Stimulated activated naive B cell treated with anti-CD40 and anti-IgM and Interleukin-4, amounts not matched to agents 10 μg/mL and 1 μg/mL and 100 μg/mL, for 72 hours (primary cell): ENCODE results near the gene CIB4.
"Not testable (repeated sequence)": the region's sequence is repeated elsewhere in the genome, so short reads cannot be mapped to it uniquely, and the experiment has no call there.

Experiments
- ATAC-seq, 2 donors: fragments of 150-1000 bp; cut with Tn5 transposase; replicated peaks; 2 replicates each; pipeline ENCODE4 v1.10.0; 2021; ENCODE audit warnings: moderate library complexity in 1 of 2
- DNase-seq: peaks from one replicate; pipeline ENCODE4 v3.0.0; 2021
- H3K27ac Mint-ChIP-seq: one replicate; pipeline ENCODE4 v1.8.0; 2022; ENCODE audit warnings: mild to moderate bottlenecking, mixed read lengths
- H3K27me3 Mint-ChIP-seq, 2 donors: one replicate each; pipeline ENCODE4 v1.8.0; 2022; ENCODE audit warnings: mixed read lengths in 2 of 2
- H3K36me3 Mint-ChIP-seq, 2 donors: one replicate each; pipeline ENCODE4 v1.8.0; 2022; ENCODE audit warnings: mixed read lengths in 2 of 2, mild to moderate bottlenecking in 1 of 2
- H3K4me1 Mint-ChIP-seq, 2 donors: one replicate each; pipeline ENCODE4 v1.8.0; 2022; ENCODE audit warnings: mixed read lengths in 2 of 2, mild to moderate bottlenecking in 1 of 2
- H3K4me3 Mint-ChIP-seq, 2 donors: one replicate each; pipeline ENCODE4 v1.8.0; 2022; ENCODE audit warnings: mild to moderate bottlenecking in 2 of 2, mixed read lengths in 2 of 2, moderate library complexity in 1 of 2
- H3K9me3 Mint-ChIP-seq, 2 donors: one replicate each; pipeline ENCODE4 v1.8.0; 2022; ENCODE audit warnings: mixed read lengths in 2 of 2, mild to moderate bottlenecking in 1 of 2

The CIB4 gene

DNA sequence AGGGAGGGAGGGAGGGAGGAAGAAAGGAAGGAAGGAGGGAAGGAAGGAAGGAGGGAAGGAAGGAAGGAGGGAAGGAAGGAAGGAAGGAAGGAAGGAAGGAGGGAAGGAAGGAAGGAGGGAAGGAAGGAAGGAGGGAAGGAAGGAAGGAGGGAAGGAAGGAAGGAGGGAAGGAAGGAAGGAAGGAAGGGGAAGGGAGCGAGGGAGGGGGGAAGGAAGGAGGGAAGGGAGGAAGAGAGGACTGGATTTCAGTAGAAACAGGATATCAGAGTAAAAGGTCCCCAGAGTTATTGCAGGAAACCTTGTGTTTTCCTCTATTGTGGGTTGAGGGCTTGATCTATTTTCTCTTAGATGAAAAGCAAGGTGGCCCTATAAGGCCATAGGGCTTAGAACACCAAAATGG is 14.0 kb upstream of the CIB4 start:
- peaks cover 27 to 33% of the 10 kb centered on the region in 2 donors for H3K27me3 Mint-ChIP-seq
- H3K36me3 Mint-ChIP-seq, H3K4me3 Mint-ChIP-seq, H3K4me1 Mint-ChIP-seq, DNase-seq, ATAC-seq, H3K27ac Mint-ChIP-seq: not testable (repeated sequence)
- H3K9me3 Mint-ChIP-seq: peaks cover 9 to 13% of the 10 kb centered on the region in 2 donors

DNA sequence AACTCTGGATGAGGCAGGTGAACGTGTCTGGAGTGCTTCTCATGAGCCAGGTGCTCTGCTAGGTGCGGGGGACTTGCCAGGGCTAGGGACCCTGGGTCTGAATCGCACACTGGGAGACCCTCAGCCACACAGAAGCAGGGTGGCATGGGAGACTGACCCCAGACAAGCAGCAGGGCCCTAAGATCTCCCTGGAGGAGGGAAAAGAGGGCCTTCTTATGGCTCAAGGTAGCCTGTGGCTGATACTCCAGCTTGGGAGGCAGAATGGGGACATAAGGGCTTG is 12.8 kb upstream of the CIB4 start:
- ATAC-seq: no peak

DNA sequence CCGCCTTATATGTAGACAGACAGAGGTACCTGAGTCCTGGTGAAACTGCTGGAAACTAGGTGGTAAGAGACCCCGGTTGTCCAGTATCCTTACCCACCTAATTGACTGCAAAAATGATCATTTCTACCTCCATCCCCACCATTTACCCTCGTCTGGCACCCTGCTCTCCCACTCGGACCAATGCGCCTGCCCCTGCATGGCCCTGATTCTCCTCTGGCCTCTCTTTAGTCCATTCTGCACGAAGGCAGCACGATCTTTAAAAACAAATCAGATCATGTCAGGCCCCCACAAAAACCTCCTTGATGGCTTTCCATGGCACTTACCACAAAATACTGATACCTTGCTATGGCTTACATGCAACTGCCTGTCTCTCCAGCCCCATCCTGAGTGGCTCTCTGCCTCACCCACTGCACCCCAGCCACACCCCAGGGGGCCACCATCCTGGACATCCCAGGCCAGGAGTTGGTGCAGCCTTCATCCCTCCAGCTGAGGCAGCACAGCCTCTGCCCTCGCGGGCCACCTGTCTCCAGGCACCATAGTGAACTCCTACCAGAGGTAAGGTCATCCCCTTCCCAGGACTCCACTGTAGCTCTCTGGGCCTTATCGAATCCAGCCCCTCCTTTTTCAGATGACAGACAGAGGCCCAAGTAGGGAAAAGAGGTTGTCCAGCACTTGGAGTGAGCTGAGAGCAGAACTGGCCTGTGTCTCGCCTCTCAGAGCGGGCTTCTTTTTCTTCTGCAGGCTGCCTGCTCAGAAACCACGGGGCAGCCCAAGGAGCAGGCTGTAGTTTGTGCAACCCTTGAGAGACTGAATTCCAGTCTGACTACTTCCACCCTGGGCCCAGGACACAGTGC is 12.3 kb upstream of the CIB4 start:
- Mint-ChIP-seq H3K27ac (peak overlapping the region; percentile 4), H3K4me3 (no peak overlapping the region), H3K4me1 (no peaks in the 10 kb centered on the region)

More for the DNA sequence above, 12.8 kb upstream of the CIB4 start:
- Mint-ChIP-seq H3K4me3 (no peak overlapping the region), H3K9me3 (peaks cover 5% of the 10 kb centered on the region in 2 donors), H3K36me3 (peaks cover 1 to 5% of the 10 kb centered on the region in 2 donors), H3K4me1 (no peaks in the 10 kb centered on the region), H3K27ac (peak overlapping the region; percentile 4), H3K27me3 (peaks cover 32 to 39% of the 10 kb centered on the region in 2 donors)
- DNase-seq: no peak

DNA sequence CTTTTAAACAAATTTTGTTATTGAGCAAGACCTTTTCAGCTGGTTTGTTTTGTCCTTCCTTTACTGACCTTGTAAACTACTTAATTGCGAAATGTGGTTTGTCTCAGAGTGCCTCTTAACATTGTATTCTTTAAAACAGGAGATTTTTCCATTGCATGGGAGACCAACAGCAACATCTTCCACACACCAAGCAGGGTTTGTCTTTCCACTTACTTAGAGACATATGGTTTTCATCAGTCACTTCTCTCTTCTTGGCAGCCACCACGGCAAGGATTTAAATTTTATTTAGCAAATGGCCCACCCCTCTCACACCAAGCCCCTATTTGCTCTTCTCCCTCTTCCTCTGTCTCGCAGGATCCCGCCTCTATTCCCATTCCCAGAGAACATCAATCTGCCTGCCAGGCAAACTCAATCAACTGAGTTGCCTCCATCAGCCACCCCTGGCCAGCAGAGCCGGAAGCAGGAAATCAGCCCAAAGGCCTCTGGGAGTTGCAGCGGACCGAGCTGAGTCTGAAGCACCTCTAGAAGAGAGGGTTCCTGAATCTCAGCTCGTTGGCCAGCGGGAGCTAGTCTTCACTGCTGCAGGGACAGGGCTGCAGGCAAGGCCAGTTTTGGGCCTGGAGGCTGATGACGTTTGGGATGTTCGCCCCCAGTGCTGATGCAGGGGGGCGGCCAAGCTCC is 11.3 kb upstream of the CIB4 start:
- H3K36me3 Mint-ChIP-seq: no peaks in the 10 kb centered on the region
- H3K4me1 Mint-ChIP-seq: no peaks in the 10 kb centered on the region
- DNase-seq: no peak

More for the DNA sequence above, 12.3 kb upstream of the CIB4 start:
- peaks cover 27 to 34% of the 10 kb centered on the region in 2 donors for H3K27me3 Mint-ChIP-seq
- DNase-seq (no peak), ATAC-seq (no peak)
- H3K36me3 Mint-ChIP-seq: no peaks in the 10 kb centered on the region
- no peaks in the 10 kb centered on the region for H3K9me3 Mint-ChIP-seq

GRCh38 chr2:26651799-26652198 is 10.6 kb upstream of the CIB4 start:
- no peak for DNase-seq
- Mint-ChIP-seq H3K36me3 (no peaks in the 10 kb centered on the region), H3K4me3 (no peak overlapping the region), H3K27ac (no peak overlapping the region), H3K27me3 (peaks cover 23 to 33% of the 10 kb centered on the region in 2 donors), H3K4me1 (no peaks in the 10 kb centered on the region), H3K9me3 (no peaks in the 10 kb centered on the region)
- ATAC-seq: no peak

More for the DNA sequence above, 11.3 kb upstream of the CIB4 start:
- no peak for ATAC-seq
- H3K27ac Mint-ChIP-seq: no peak overlapping the region
- H3K27me3 Mint-ChIP-seq: peaks cover 26 to 33% of the 10 kb centered on the region in 2 donors
- no peaks in the 10 kb centered on the region for H3K9me3 Mint-ChIP-seq
- H3K4me3 Mint-ChIP-seq: no peak overlapping the region

DNA sequence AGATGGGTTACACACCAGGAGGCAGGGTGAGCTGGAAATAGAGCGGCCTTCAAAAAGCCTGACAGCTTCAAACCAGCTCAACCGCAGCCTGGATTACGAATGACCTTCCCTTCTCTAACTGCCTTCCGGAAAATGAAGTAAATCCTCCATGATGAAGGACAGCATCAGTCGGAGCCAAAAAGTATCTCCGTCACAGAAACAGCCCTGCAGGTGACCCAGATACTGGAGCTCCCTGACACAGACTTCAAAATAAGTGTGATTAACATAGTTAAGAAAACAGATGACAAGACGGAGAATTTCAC is 10.3 kb upstream of the CIB4 start:
- no peaks in the 10 kb centered on the region for H3K9me3 Mint-ChIP-seq
- no peaks in the 10 kb centered on the region for H3K36me3 Mint-ChIP-seq
- ATAC-seq (no peak), DNase-seq (no peak)
- no peak overlapping the region for H3K27ac Mint-ChIP-seq
- no peak overlapping the region for H3K4me3 Mint-ChIP-seq
- H3K27me3 Mint-ChIP-seq: peaks cover 23 to 33% of the 10 kb centered on the region in 2 donors
- no peaks in the 10 kb centered on the region for H3K4me1 Mint-ChIP-seq

DNA sequence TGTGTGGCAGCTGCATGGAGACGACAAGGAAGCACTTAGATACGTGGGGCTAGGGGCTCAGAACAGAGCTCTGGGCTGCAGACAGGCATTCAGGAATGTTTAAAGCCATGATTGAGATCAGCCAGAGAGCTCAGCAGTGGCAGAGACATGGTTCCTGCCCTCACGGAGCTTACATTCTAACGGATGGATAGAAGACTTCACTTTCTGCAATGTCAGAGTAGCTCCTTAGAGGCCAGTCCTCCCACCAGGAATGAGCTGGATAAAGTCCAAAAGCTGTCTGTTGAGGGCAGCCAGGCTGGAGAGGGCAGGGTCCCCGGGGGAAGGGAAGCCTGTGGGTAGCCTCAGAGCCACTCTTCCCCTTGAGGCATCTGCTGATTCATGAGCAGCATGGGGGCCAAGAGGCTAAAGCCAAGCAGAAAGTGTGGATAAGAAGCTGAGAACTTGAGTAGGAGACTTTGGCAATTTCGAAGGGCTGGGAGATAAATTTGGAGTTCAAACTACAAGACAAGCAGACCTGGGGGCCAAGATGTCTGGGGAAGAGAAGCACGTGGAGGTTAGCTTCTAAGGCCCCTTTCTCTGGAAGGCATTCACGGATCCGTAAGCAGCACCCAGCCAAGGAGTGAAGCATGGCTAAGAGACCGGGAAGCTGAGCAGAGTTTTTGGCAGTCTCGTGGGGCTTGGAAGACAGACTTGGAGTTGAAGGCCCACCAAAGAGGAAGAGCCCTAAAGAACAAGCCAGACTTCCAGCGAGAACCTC is 9.7 kb upstream of the CIB4 start:
- Mint-ChIP-seq H3K27ac (no peak overlapping the region), H3K4me3 (no peak overlapping the region), H3K36me3 (no peaks in the 10 kb centered on the region), H3K9me3 (no peaks in the 10 kb centered on the region), H3K27me3 (peaks cover 25 to 33% of the 10 kb centered on the region in 2 donors), H3K4me1 (no peaks in the 10 kb centered on the region)
- DNase-seq (no peak), ATAC-seq (no peak)

GRCh38 chr2:26649992-26650712 is 9.0 kb upstream of the CIB4 start:
- Mint-ChIP-seq H3K27ac (no peak overlapping the region), H3K27me3 (peaks cover 27 to 37% of the 10 kb centered on the region in 2 donors), H3K36me3 (no peaks in the 10 kb centered on the region), H3K9me3 (no peaks in the 10 kb centered on the region), H3K4me3 (no peak overlapping the region), H3K4me1 (no peaks in the 10 kb centered on the region)
- ATAC-seq: no peak
- DNase-seq: no peak

- ATAC-seq: no peak
- no peak for DNase-seq
- no peaks in the 10 kb centered on the region for H3K4me1 Mint-ChIP-seq
- H3K4me3 Mint-ChIP-seq: no peak overlapping the region
- H3K27ac Mint-ChIP-seq: no peak overlapping the region
- H3K9me3 Mint-ChIP-seq: no peaks in the 10 kb centered on the region
- peaks cover 28 to 44% of the 10 kb centered on the region in 2 donors for H3K27me3 Mint-ChIP-seq
- no peaks in the 10 kb centered on the region for H3K36me3 Mint-ChIP-seq
These were observed 8.2 kb upstream of the CIB4 start for GRCh38 chr2:26649322-26649721.

DNA sequence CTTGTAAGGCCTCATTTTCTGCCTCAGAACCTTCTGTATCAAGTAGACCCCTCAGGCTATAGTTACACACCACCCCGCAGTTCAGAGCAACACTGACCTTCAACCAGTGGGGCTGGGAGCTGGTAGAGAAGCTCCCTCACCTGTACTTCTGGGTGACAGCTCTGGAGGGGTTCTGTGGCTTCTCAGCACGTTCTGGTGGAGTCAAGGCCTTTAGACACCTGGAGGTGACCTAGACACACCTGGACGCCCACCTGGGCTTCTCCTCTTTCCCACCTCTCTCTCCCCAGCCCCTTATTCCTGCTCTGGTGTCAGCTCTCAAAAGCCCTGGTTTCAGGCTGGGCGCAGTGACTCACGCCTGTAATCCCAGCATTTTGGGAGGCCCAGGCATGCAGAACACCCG is 7.3 kb upstream of the CIB4 start:
- DNase-seq (no peak), ATAC-seq (no peak)
- H3K9me3 Mint-ChIP-seq: no peaks in the 10 kb centered on the region
- H3K4me1 Mint-ChIP-seq: no peaks in the 10 kb centered on the region
- no peaks in the 10 kb centered on the region for H3K36me3 Mint-ChIP-seq
- H3K27me3 Mint-ChIP-seq: peaks cover 31 to 48% of the 10 kb centered on the region in 2 donors
- H3K27ac Mint-ChIP-seq: no peak overlapping the region
- no peak overlapping the region for H3K4me3 Mint-ChIP-seq

DNA sequence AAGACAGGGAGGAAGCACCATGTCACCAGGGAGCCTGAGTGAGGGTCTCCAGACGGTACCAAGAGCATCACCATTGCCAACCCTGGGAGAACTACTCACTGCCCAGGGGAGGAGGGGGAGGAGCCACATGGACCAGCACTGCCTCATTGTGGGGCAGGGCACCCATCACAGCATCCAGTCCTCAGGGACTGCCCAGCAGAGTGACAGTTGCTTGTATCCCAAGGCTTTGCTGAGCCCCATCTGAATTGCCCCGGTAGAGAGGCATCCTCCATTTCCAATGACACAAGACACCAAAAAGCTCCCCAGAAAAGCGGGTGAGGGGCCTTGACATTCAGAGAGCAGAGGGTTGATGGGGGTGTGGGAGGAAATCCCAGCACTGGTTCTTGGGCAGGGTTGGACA is 6.8 kb upstream of the CIB4 start:
- Mint-ChIP-seq H3K27ac (no peak overlapping the region), H3K36me3 (no peaks in the 10 kb centered on the region), H3K4me1 (no peaks in the 10 kb centered on the region), H3K9me3 (no peaks in the 10 kb centered on the region), H3K4me3 (no peak overlapping the region), H3K27me3 (peaks cover 31 to 46% of the 10 kb centered on the region in 2 donors)
- no peak for ATAC-seq
- no peak for DNase-seq

DNA sequence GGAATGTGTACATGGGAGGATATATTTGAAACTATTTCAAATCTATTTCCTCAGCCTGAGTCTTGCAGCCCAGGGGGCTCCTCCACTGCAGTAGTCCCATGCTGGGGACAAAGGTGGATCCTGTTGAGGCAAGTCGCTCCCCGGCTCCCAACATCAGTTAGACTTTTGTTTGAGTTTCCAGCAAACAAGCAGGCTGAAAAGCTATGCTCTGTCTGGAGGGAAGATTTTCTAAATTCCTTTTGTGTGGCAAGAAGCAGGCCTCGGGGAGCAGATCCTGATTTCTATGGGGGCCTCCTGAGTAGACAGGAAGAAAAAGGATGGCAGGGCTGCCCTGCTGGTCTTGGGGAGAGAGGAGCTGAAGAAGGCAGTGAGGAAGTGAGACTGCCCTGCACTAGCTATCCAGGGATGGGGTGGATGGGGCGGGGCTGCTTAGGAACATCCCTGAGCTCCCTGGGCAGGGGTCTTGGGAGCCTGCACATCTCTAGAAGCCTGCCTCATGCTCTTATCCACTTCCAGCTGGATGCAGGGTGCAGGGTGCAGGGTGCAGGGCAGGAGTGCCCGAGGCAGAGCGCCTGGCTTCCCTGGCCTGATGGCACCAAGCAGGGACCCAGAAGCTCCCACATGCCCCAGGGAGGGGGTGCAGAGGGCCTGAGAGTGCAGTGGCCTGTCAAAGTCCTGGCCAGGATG is 6.0 kb upstream of the CIB4 start:
- H3K4me1 Mint-ChIP-seq: no peaks in the 10 kb centered on the region
- no peak for DNase-seq
- peaks cover 31 to 49% of the 10 kb centered on the region in 2 donors for H3K27me3 Mint-ChIP-seq
- H3K27ac Mint-ChIP-seq: no peak overlapping the region
- no peak for ATAC-seq
- no peak overlapping the region for H3K4me3 Mint-ChIP-seq
- no peaks in the 10 kb centered on the region for H3K36me3 Mint-ChIP-seq
- H3K9me3 Mint-ChIP-seq: no peaks in the 10 kb centered on the region

- H3K4me3 Mint-ChIP-seq: no peak overlapping the region
- ATAC-seq (no peak), DNase-seq (no peak)
- H3K9me3 Mint-ChIP-seq: no peaks in the 10 kb centered on the region
- peaks cover 35 to 53% of the 10 kb centered on the region in 2 donors for H3K27me3 Mint-ChIP-seq
- H3K4me1 Mint-ChIP-seq: no peaks in the 10 kb centered on the region
- H3K36me3 Mint-ChIP-seq: no peaks in the 10 kb centered on the region
- no peak overlapping the region for H3K27ac Mint-ChIP-seq
These were observed 4.6 kb upstream of the CIB4 start for GRCh38 chr2:26645762-26646161.
